Panc1 (cell line): Measurements from ENCODE around the gene SMIM22. TPM values are rescaled to one million over a fixed set of nuclear protein-coding genes. Genes with fewer than 3 reads are reported as not detected.

Source experiments
- ATAC-seq: fragments of 200-7000 bp; cut with Tn5 transposase; 2 replicates; pipeline ENCODE4 v1.9.1; 2020; ENCODE audit warnings: mild to moderate bottlenecking, moderate library complexity
- BruUV-seq: library from RNA; stranded (reverse); fragments of 400-500 nt; replicated peaks from 2 replicates; lab custom pipeline; 2021; lab: Mats Ljungman, UMichigan
- CTCF ChIA-PET: fragments of 300-600 bp; sonication (Branson Sonifier 250); formaldehyde crosslinking; loops from one replicate; lab custom pipeline; 2022; ENCODE audit warnings: antibody characterized with exemption; lab: Charles Lee
- POLR2A ChIA-PET: fragments of 300-600 bp; sonication (Branson Sonifier 250); formaldehyde crosslinking; loops from one replicate; lab custom pipeline; 2022; ENCODE audit warnings: antibody characterized with exemption; lab: Charles Lee
- DNase-seq: peaks from one replicate; pipeline ENCODE4 v3.0.0-alpha.2; 2010; ENCODE audit warnings: low read depth, low spot score
- H3K27ac ChIP-seq: 2 replicates; pipeline ENCODE4 v1.5.1; 2011; ENCODE audit warnings: mild to moderate bottlenecking, low read length, inconsistent platforms
- H3K27me3 ChIP-seq: fragments of 200-500 bp; sonication (Bioruptor generic); 2 replicates; pipeline ENCODE4 v1.6.0; 2014; ENCODE audit warnings: low read length, inconsistent platforms; ENCODE audit not compliant: control insufficient read depth, insufficient read depth
- H3K36me3 ChIP-seq: fragments of 200-500 bp; sonication (Bioruptor generic); 2 replicates; pipeline ENCODE4 v1.5.1; 2014; ENCODE audit warnings: inconsistent platforms, mild to moderate bottlenecking, low read length, moderate library complexity; ENCODE audit not compliant: control insufficient read depth, insufficient read depth
- H3K4me1 ChIP-seq: 2 replicates; pipeline ENCODE4 v1.5.1; 2011; ENCODE audit warnings: inconsistent platforms, mild to moderate bottlenecking, low read length, moderate library complexity; ENCODE audit not compliant: control insufficient read depth, insufficient read depth
- H3K4me3 ChIP-seq, 2 experiments: 2 replicates each; pipeline ENCODE4 v1.5.1; 2011 to 2012; ENCODE audit warnings: low read depth in 2 of 2, low read length in 2 of 2, mild to moderate bottlenecking in 2 of 2, inconsistent platforms in 1 of 2, moderate library complexity in 1 of 2
- H3K9me3 ChIP-seq: fragments of 200-500 bp; sonication (Bioruptor generic); 2 replicates; pipeline ENCODE4 v1.5.1; 2014; ENCODE audit warnings: low read depth, mild to moderate bottlenecking, inconsistent platforms, low read length, moderate library complexity; ENCODE audit not compliant: control insufficient read depth, insufficient read depth
- POLR2AphosphoS5 ChIP-seq: IDR thresholded peaks from 2 replicates; pipeline ENCODE4 v1.6.1; 2012; ENCODE audit warnings: mild to moderate bottlenecking, low read depth, low read length, moderate library complexity
- REST ChIP-seq, 2 experiments: IDR thresholded peaks; 2 replicates each; pipeline ENCODE4 v1.6.1; 2011 to 2012; ENCODE audit warnings: low read depth in 2 of 2, control low read depth in 1 of 2, low read length in 1 of 2, mild to moderate bottlenecking in 1 of 2, moderate library complexity in 1 of 2; ENCODE audit not compliant: insufficient read depth in 1 of 2
- SIN3A ChIP-seq: IDR thresholded peaks from 2 replicates; pipeline ENCODE4 v1.6.1; 2012; ENCODE audit warnings: low read depth, mild to moderate bottlenecking, low read length, moderate library complexity, borderline replicate concordance; ENCODE audit not compliant: insufficient read depth
- TCF7L2 ChIP-seq: IDR thresholded peaks from 2 replicates; pipeline ENCODE4 v1.6.1; 2011; ENCODE audit warnings: mild to moderate bottlenecking, low read depth, low read length, inconsistent platforms
- in situ Hi-C: cut with HindIII; loops from 2 replicates; pipeline ENCODE4 v1.10.0; 2016; ENCODE audit warnings: low sequenced_read_pairs, low pct_unique_long_range_greater_than_20kb
- intact Hi-C: fragments of 100-400 bp; cut with micrococcal nuclease; formaldehyde crosslinking; loops from one replicate; pipeline ENCODE4 v1.10.0; 2022; ENCODE audit not compliant: unreplicated experiment
- total RNA-seq: library from RNA; stranded (reverse); gene quantifications from one replicate; pipeline ENCODE4 v1.2.1, GENCODE V29; 2021; ENCODE audit not compliant: unreplicated experiment
- TF ChIP-seq, protein P1 (sequence below): fragments of 450-650 bp; IDR thresholded peaks from 2 replicates; pipeline ENCODE4 v1.5.1; 2017; ENCODE audit warnings: mild to moderate bottlenecking

SMIM22 gene
- total RNA-seq, 1 experiment from 2014 or later, result not detected

DNA sequence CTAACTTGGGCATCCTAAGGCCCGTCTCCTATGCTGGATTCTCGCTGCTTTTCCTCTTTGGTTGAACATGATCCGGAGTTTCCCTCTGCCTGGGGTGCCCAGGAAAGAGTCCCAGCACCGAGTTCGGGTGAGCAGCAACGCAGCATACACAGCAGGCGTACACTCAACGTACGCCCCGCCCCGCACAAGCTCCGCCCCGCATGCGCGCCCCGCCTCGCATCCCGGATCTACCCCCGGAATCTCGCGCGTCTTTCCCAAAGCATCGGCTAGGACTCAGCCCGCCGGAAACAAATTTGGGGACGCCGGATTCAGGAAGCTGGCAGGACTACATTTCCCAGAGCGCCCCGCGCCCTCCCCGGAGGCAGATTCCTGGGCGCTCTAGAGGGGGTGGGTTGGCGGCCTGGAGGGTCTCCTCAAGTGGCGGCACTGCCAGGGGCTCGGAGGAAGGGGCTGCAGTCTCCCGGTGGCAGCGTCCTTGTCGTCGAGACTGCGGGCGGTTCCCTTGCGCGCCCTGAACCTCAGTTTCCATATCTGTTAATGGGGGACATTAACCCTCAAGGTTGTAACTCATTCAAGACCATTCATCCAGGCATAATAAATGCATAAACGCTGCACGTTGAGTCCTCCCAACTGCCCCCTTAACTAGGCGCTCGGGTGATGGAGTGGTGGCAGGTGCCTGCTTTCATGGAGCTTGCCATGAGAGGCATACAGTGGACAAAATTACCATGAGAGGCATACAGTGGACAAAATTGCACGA is 26.4 kb upstream of the SMIM22 start:
- CTCF ChIA-PET, result interaction anchor here (0.6 kb wide), 1 partner anchor 107 kb away, joined by 3 read pairs; no protein-coding TSS in a partner anchor
- Histone ChIP-seq H3K4me3 (peak overlapping the region; percentile 70 to 94), H3K27ac (peak overlapping the region; percentile 97), H3K36me3 (no peaks in the 10 kb centered on the region), H3K4me1 (peaks cover 18% of the 10 kb centered on the region), H3K27me3 (no peaks in the 10 kb centered on the region), H3K9me3 (no peaks in the 10 kb centered on the region)
- POLR2A ChIA-PET, result interaction anchor here (1.0 kb wide), 1 partner anchor 90 kb away, joined by 4 read pairs; no protein-coding TSS in a partner anchor
- TF ChIP-seq REST (IDR thresholded peaks at IDR 0.05; ENCODE audit: insufficient read depth in 1 of 2, low read depth in 2 of 2, low read length in 1 of 2) (no peak), POLR2AphosphoS5 (peak; percentile 94)
- BruUV-seq, result no TSS peak
- DNase-seq (peak; percentile 92), ATAC-seq (peak; percentile 91)
- intact Hi-C loops (no loop called here), in situ Hi-C loops (no loop called here)

GRCh38 chr16:4769306-4769638 is 25.9 kb upstream of the SMIM22 start:
- CTCF ChIA-PET, result no interaction called here
- ATAC-seq, result no peak
- H3K9me3 ChIP-seq, result no peaks in the 10 kb centered on the region

More at GRCh38 chr16:4769306-4769638, 25.9 kb upstream of the SMIM22 start:
- intact Hi-C loops (no loop called here), in situ Hi-C loops (no loop called here)
- DNase-seq, result no peak
- Histone ChIP-seq H3K36me3 (no peaks in the 10 kb centered on the region), H3K27ac (peak overlapping the region; percentile 87), H3K27me3 (no peaks in the 10 kb centered on the region), H3K4me1 (peaks cover 18% of the 10 kb centered on the region), H3K4me3 (peak overlapping the region; percentile 70 to 94)
- POLR2A ChIA-PET, result interaction anchor here (1.0 kb wide), 1 partner anchor 89 kb away, joined by 4 read pairs; no protein-coding TSS in a partner anchor
- no TSS peak for BruUV-seq
- TF ChIP-seq, protein P1, sequence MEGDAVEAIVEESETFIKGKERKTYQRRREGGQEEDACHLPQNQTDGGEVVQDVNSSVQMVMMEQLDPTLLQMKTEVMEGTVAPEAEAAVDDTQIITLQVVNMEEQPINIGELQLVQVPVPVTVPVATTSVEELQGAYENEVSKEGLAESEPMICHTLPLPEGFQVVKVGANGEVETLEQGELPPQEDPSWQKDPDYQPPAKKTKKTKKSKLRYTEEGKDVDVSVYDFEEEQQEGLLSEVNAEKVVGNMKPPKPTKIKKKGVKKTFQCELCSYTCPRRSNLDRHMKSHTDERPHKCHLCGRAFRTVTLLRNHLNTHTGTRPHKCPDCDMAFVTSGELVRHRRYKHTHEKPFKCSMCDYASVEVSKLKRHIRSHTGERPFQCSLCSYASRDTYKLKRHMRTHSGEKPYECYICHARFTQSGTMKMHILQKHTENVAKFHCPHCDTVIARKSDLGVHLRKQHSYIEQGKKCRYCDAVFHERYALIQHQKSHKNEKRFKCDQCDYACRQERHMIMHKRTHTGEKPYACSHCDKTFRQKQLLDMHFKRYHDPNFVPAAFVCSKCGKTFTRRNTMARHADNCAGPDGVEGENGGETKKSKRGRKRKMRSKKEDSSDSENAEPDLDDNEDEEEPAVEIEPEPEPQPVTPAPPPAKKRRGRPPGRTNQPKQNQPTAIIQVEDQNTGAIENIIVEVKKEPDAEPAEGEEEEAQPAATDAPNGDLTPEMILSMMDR, result no peak
- TF ChIP-seq SIN3A (no peak), POLR2AphosphoS5 (no peak), TCF7L2 (no peak), REST (IDR thresholded peaks at IDR 0.05; ENCODE audit: insufficient read depth in 1 of 2, low read depth in 2 of 2, low read length in 1 of 2) (no peak)
